Stimulated activated CD4-positive, alpha-beta T cell treated with anti-CD3 and anti-CD28 coated beads, Interleukin-2, amount 100 ng/mL, for 4 hours (primary cell): ENCODE data around the gene HOXB7.

Source experiments
- DNase-seq: peaks from one replicate; pipeline ENCODE4 v3.0.0-alpha.2; 2020; ENCODE audit warnings: low read depth

The HOXB7 gene

GRCh38 chr17:48610282-48611211 is at the start of gene HOXB7:
Gene HOXB7 (minus strand): TSS chr17:48611017. CDS start chr17:48610918, 99 bp downstream.
- DNase-seq: no peak

- no peak for DNase-seq
These were observed 45.1 kb upstream of the HOXB7 start for GRCh38 chr17:48655913-48656312.

GRCh38 chr17:48649741-48650140 is 38.9 kb upstream of the HOXB7 start:
- no peak for DNase-seq

- no peak for DNase-seq
These were observed 37.1 kb upstream of the HOXB7 start for GRCh38 chr17:48647963-48648245.

GRCh38 chr17:48647103-48647962 is 36.5 kb upstream of the HOXB7 start:
- DNase-seq: no peak

- DNase-seq: no peak
These were observed 35.6 kb upstream of the HOXB7 start for GRCh38 chr17:48646183-48647102.

GRCh38 chr17:48645639-48646182 is 34.9 kb upstream of the HOXB7 start:
- no peak for DNase-seq

GRCh38 chr17:48644910-48645557 is 34.2 kb upstream of the HOXB7 start:
- no peak for DNase-seq

- DNase-seq: no peak
These were observed 33.3 kb upstream of the HOXB7 start for GRCh38 chr17:48644159-48644558.

- DNase-seq: no peak
These were observed 32.8 kb upstream of the HOXB7 start for GRCh38 chr17:48643697-48644012.

- DNase-seq: no peak
These were observed 32.3 kb upstream of the HOXB7 start for GRCh38 chr17:48642843-48643696.

GRCh38 chr17:48642059-48642842 is 31.4 kb upstream of the HOXB7 start:
- DNase-seq: no peak

- DNase-seq: no peak
These were observed 30.8 kb upstream of the HOXB7 start for GRCh38 chr17:48641541-48642058.

- DNase-seq: no peak
These were observed 30.0 kb upstream of the HOXB7 start for GRCh38 chr17:48640858-48641180.

GRCh38 chr17:48639982-48640857 is 29.4 kb upstream of the HOXB7 start:
- no peak for DNase-seq

GRCh38 chr17:48639136-48639535 is 28.3 kb upstream of the HOXB7 start:
- no peak for DNase-seq

GRCh38 chr17:48637323-48638260 is 26.8 kb upstream of the HOXB7 start:
- no peak for DNase-seq
